Vein endothelial cell (primary cell): ENCODE measurements around the gene PPARA. TPM values are rescaled to one million over a fixed set of nuclear protein-coding genes. Genes with fewer than 3 reads are reported as not detected.

ENCODE experiments used
- total RNA-seq: library from RNA; depleted of rRNA; stranded (reverse); fragments of >200 nt; gene quantifications from 2 replicates; pipeline ENCODE4 v1.2.3, GENCODE V29; 2012

Gene PPARA
- total RNA-seq, result 8.2 and 10.7 TPM in 2 replicates

DNA sequence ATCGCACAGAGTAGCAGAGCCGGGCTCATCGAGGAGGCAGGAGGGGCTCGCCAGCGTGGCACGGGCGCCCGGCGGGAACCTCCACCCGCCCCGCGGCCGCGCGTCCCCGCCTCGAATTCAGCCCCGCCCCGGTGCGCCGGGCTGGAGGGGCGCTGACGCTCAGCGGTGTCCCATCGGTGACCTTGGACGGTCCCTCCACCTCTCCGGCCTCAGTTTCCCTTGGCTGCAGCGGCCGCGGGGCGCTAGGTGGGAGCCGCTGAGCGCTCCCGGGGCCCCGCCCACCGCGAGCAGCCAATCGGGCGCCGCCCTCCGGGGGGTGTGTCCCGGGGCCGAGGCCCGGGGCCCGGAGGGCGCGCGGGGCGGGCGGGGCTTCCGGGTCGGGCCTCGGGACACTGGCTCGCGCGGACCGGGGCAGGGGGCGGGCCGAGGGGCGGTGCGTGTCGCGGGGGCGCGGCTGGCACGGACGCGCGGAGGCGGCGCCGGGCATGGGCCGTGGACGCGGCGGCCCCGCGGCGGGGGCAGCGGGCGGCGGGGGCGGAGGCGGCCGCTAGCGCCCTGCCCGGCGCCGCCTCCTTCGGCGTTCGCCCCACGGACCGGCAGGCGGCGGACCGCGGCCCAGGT is at the start of gene PPARA:
PPARA (plus strand) TSS at position 493 of the 621 bp plus-strand sequence. CDS start 47,858 bp downstream, outside the sequence.

GRCh38 chr22:46250035-46250782 is 99.9 kb downstream of the PPARA start, which contains the start of gene CDPF1:
CDPF1 (minus strand) TSS chr22:46250293; CDS start chr22:46248284, 2,009 bp downstream.

GRCh38 chr22:46263216-46263590 is 112.9 kb downstream of the PPARA start, which contains the start of gene PKDREJ:
PKDREJ (minus strand) TSS chr22:46263343; CDS start chr22:46263322, 21 bp downstream.

DNA sequence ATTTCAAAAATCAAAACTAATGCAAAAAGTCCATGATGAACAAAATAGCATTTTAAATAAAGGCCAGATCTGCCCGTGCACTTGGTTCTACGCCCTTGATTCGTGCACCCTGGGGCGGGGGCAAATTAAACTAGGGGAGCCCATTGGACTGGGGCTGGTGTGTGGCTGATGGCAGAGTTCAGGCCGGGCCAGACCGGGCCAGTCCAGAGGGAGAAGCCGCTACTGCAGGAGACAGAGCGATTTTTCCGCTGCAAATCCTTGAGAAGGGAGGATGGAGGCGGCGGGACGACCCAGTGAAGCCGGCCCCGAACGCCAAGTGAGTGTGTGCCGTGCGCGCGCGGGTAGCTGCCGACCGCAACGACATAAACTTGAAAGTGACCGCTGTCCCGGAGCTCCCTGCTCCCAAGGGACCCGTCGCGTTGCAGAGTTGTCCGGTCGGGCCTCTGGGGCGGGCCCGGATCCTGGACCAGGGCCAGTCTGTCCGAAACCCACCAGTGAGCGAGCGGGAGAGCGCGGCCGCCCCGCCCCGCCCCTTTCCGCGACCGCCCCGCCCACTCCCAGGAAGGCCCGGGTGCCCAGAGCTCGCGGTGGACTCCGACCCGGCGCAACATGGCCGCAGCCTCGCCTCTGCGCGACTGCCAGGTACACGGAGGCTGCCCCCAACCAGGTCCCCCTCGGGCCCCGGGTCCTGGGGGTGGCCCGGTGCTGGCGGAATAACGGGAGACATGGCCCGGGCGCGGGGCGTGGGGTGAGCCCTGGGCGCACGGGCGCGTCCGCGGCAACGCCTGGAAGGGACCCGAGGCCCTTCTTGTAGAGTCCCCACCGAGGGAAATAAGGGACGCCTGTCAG is 117.3 kb downstream of the PPARA start, which contains the start of gene TTC38:
TTC38 (plus strand) TSS at position 578 of the 849 bp plus-strand sequence; CDS start at position 610, 32 bp downstream.

Other genes with a start within 250 kb of the PPARA start
- gene WNT7B, start 173.4 kb upstream of the PPARA start, total RNA-seq, result not detected in 2 replicates
- 10.1 and 11.1 TPM in 2 replicates for gene CDPF1, start 99.8 kb downstream of the PPARA start, total RNA-seq
- not detected in 2 replicates for gene PKDREJ, start 112.8 kb downstream of the PPARA start, total RNA-seq
- gene TTC38, start 117.5 kb downstream of the PPARA start, total RNA-seq, result 27.8 and 45.9 TPM in 2 replicates
- gene GTSE1, start 146.3 kb downstream of the PPARA start, total RNA-seq, result 8.8 and 15.7 TPM in 2 replicates
- 28.4 and 29.6 TPM in 2 replicates for gene TRMU, start 185.2 kb downstream of the PPARA start, total RNA-seq